Fibroblast of villous mesenchyme (primary cell): ENCODE data around the gene IRF5. TPM values are rescaled to one million over a fixed set of nuclear protein-coding genes. Genes with fewer than 3 reads are reported as not detected.

Experiments
- DNase-seq: peaks from one replicate; pipeline ENCODE4 v3.0.0-alpha.2; 2010; ENCODE audit warnings: low read depth
- H3K4me3 ChIP-seq: 2 replicates; pipeline ENCODE4 v1.5.1; 2011; ENCODE audit warnings: low read depth, mild to moderate bottlenecking, low read length
- total RNA-seq: library from RNA; depleted of rRNA; stranded (reverse); fragments of >200 nt; gene quantifications from 2 replicates; pipeline ENCODE4 v1.2.3, GENCODE V29; 2012
- TF ChIP-seq, protein P1 (sequence below): IDR thresholded peaks from 2 replicates; pipeline ENCODE4 v1.5.1; 2012; ENCODE audit warnings: low read depth, mild to moderate bottlenecking, low read length; ENCODE audit not compliant: insufficient read depth

Gene IRF5
- total RNA-seq, 1 donor, result under 0.01 TPM

DNA sequence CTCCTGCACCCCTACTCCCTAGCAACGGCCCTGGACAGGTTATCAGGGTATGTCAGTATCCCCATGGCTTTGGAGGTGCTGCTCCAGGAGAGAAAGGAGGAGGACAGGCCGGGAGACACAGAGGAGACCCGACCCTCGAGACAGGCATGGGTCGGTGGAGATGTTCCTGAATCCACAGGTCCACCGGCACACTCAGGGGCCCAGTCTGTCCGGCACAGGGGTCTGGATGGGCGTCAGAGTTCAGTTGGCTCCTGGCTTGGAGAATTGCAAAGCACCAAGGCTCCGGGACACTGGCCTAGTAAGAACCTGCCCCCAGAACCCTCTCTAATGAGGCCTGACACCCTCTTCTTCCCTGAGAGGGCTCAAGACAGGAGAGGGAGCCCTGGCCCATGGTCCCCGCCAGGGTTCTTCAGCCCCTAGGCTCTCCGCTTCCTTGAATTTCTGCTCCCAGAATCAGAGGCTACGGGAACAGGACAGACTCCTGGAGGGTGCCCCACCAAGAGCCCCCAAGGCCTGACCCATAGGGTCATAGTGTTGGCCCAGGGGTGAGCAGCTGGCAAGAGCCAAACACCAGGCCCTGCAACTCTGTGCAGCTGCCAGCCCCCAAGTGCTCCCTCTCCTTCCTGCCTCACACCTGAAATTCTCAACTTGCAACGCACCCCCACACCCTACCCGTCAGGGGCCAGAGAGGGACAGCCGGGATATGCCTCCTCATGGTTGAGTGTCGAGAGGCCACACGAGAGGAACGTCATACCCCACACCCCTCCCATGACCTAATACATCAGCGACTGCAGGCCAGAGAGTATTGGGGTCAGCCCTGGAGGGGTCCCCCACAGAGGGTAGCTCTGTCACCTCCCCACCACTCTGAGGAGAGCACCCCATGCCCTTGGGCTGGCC is 5.5 kb upstream of the IRF5 start:
- no peak overlapping the region for H3K4me3 ChIP-seq
- TF ChIP-seq, protein P1, sequence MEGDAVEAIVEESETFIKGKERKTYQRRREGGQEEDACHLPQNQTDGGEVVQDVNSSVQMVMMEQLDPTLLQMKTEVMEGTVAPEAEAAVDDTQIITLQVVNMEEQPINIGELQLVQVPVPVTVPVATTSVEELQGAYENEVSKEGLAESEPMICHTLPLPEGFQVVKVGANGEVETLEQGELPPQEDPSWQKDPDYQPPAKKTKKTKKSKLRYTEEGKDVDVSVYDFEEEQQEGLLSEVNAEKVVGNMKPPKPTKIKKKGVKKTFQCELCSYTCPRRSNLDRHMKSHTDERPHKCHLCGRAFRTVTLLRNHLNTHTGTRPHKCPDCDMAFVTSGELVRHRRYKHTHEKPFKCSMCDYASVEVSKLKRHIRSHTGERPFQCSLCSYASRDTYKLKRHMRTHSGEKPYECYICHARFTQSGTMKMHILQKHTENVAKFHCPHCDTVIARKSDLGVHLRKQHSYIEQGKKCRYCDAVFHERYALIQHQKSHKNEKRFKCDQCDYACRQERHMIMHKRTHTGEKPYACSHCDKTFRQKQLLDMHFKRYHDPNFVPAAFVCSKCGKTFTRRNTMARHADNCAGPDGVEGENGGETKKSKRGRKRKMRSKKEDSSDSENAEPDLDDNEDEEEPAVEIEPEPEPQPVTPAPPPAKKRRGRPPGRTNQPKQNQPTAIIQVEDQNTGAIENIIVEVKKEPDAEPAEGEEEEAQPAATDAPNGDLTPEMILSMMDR, result no peak
- no peak for DNase-seq

DNA sequence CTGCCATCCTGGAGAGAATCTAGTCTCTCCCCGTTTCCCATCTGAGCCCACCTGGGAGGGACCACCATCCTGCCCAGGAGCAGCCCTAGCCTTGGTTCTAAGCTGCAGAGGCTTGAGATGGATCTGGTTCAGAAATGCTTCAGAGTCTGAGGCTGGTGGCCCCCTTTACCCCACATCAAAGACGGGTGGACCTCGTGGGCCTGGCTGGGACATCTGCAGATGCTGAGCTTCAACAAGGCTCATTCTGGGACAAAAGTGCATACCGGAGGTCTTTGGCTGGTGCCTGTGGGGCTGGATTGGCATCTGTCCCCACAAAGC is 4.9 kb upstream of the IRF5 start:
- no peak for DNase-seq
- H3K4me3 ChIP-seq, result no peak overlapping the region
- TF ChIP-seq, protein P1, result no peak

DNA sequence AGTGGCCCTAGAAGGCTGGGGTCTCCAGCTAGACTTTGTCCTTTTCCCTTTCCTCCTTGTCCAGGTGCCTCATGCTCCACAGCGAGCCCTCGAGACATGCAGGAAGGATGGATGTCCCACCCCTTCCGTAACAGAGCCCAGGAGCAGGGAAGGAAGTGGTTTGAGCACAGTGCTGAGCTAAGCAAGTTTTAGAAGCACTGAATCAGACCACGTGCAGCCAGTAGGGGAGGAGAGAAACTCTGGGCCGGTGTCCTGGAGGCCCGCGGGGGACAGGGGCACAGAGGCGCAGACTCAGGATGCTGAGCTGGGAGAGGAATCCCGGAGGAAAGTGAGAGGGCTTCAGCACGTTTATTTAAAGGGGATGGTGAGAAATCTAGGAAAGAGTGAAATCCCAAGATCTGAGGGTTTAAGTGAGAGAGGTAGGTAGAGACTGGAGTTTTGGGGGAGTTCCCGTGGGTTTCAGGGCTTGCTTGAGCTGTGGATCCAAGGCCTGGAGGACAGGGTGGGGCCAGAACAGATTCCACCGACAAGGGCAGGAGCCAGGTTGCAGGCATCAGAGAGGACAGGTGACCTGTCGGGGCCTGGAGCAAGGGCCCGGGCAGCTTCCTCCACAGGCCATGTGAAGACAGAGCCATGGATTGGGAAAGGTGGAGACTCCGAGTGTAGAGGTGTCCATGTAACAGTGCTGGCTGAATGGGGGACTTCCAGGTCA is 4.4 kb upstream of the IRF5 start:
- no peak overlapping the region for H3K4me3 ChIP-seq
- TF ChIP-seq, protein P1, result no peak
- no peak for DNase-seq

DNA sequence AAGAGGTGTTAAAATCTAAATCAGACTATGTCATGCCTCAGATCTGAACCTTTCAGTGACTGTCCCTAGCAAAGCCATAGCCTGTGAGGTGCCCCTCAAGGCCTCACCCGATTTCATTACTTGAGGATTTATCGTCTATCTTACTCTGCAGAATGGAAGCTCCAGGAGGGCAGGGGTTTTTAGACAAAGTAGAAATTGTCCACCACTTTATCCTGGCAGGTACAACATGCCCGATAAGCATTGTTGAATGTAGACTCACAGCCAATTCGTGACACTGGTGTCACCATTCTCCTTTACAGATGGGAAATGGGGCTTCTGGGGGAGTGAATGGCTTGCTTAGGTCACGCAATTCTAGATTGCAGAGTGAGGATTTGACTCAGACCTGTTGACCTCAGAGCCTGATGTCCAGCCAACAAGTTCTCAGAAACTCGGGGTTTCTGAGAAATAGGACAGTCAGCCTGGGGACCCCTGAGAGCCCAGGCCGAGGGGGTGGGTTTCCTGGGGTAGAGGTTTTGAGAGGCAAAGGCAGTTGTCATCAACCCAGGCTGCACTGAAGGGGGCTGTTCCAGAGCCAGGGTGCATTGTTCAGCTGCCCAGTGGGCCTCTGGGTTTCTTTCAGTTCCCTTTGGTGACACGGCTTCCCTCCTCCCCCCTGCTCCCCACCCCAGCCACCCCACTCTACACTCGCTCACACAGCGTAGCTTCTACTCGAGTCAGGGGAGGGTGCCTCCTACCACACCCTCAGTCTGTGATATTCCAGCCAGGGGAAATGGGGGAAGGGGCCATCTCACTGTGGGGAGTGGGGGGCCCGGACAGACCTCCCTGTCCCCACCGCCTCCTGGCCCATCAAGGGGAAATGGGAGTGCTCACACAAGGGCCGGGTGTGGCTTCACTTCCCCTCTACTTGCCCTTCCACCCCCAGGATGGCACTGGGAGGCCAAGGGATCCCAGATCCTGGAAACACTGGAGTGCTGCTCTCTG is 3.1 kb upstream of the IRF5 start:
- DNase-seq, result no peak
- TF ChIP-seq, protein P1, result no peak
- H3K4me3 ChIP-seq, result no peak overlapping the region

DNA sequence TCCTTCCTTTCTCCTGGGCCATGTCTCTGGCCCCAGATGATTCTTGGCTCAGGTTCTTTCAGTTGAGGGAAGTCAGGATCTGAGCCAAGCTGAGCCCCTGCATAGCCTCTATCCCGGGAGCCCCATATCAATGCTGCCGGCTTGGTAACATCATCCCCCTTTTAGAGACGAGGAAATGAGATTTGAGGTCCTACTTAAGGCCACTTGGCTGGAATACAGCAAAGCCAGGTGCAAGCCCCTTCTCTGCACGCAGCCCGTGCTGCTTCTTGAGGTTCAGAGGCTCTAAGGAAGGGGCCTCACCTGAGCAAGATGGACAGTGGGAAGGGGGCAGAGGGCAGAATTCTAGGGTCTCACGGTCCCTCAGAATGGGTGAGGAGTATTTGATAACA is 2.4 kb upstream of the IRF5 start:
- TF ChIP-seq, protein P1, result no peak
- DNase-seq, result no peak
- H3K4me3 ChIP-seq, result no peak overlapping the region

DNA sequence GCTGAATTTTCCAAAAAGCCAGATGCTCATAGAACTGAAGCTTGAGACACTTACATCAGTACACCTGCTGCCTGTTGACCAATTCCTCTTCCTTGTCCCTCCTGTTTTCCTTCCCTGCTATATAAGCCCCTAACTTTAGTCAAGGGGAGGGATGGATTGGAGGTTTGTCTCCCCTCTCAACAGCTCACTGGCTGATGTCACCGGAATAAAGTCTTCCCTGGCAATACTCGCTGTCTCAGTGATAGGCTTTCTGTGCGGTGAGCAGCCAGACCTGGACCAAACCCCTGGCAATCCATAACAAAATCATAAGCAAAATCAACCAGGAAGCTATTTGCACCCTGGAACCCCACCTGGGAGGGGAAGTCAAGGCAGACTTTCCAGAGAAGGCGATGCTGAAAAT is 929 bp upstream of the IRF5 start:
- no peak for DNase-seq
- no peak overlapping the region for H3K4me3 ChIP-seq
- TF ChIP-seq, protein P1, result no peak
